Adrenal gland (tissue), 12 donors: Measurements from ENCODE around the gene ACAD9. TPM values are rescaled to one million over a fixed set of nuclear protein-coding genes. Genes with fewer than 3 reads are reported as not detected.

ENCODE experiments used
- DNase-seq, 7 donors: peaks; one replicate each; pipeline ENCODE4 v3.0.0-alpha.2; 2019 to 2020
- H3K27ac ChIP-seq, 5 donors: fragments of 200-600 bp; sonication (generic) in 4 of 5; 1 replicate in 3 of 5; 2 replicates in 2 of 5; pipeline versions ENCODE4 v1.5.1 to v1.8.0; 2016 to 2020; ENCODE audit warnings: mild to moderate bottlenecking in 1 of 5
- H3K27me3 ChIP-seq: fragments of 200-600 bp; 2 replicates; pipeline ENCODE4 v1.8.0; 2021
- H3K36me3 ChIP-seq, 2 donors: fragments of 200-600 bp; replicated peaks in 1 of 2; 1 replicate in 1 of 2; 2 replicates in 1 of 2; pipeline versions ENCODE4 v1.5.1 to v1.8.0; 2018 to 2022
- H3K4me1 ChIP-seq, 2 donors: fragments of 200-600 bp; replicated peaks in 1 of 2; 1 replicate in 1 of 2; 2 replicates in 1 of 2; pipeline versions ENCODE4 v1.5.1 to v1.8.0; 2018 to 2021
- H3K4me3 ChIP-seq, 4 donors: fragments of 200-600 bp; sonication (generic) in 3 of 4; one replicate each; pipeline ENCODE4 v1.5.1; 2016 to 2018
- H3K9me3 ChIP-seq, 3 donors: fragments of 200-600 bp; sonication (generic) in 1 of 3; replicated peaks in 1 of 3; 1 replicate in 2 of 3; 2 replicates in 1 of 3; pipeline versions ENCODE4 v1.5.1 to v1.8.0; 2016 to 2021
- CTCF ChIP-seq, 6 experiments: fragments of 450-650 bp in 4 of 6; fragments of 200-600 bp in 2 of 6; sonication (generic) in 1 of 6; IDR thresholded peaks; 1 replicate in 5 of 6; 2 replicates in 1 of 6; pipeline versions ENCODE4 v1.5.1 to v1.8.0; 2016 to 2021; ENCODE audit warnings: antibody characterized with exemption in 6 of 6, mild to moderate bottlenecking in 2 of 6, moderate library complexity in 1 of 6
- POLR2A ChIP-seq, 2 donors: fragments of 450-650 bp; IDR thresholded peaks; one replicate each; pipeline ENCODE4 v1.6.1; 2017; ENCODE audit warnings: antibody characterized with exemption in 2 of 2, mild to moderate bottlenecking in 2 of 2, moderate library complexity in 1 of 2
- WGBS, 4 donors: extraction: QIAGEN DNeasy Blood & Tissue Kit in 2 of 4; methylation state at CpG; one replicate each; pipeline versions ENCODE4 v1.1.5 to v1.1.7; 2013 to 2017; 5-methylcytosine and 5-hydroxymethylcytosine counted together
- intact Hi-C, 2 donors: fragments of 100-400 bp; cut with DNase I; formaldehyde crosslinking; loops; one replicate each; pipeline versions ENCODE4 v1.14.1 to v1.15.0; 2022 to 2023
- polyA plus RNA-seq, 3 donors: library from polyadenylated mRNA; stranded (reverse); fragments of 200-250 nt in 2 of 3; fragments of 350-450 nt in 1 of 3; fragmentation: Illumina TruSeq in 1 of 3; extraction: RNeasy Lipid Tissue Mini Kit (QIAGEN cat#74804) in 1 of 3; gene quantifications; one replicate each; pipeline ENCODE4 v1.2.3, GENCODE V29; 2013 to 2014
- total RNA-seq, 9 donors: library from RNA; depleted of rRNA in 4 of 9; stranded (reverse); fragments of >200 nt in 4 of 9; fragments of 120-200 nt in 1 of 9; fragmentation: NEBNext Ultra II Directional in 1 of 9; extraction: Animal tissue kit (Norgen Biotek cat#: 25700) in 1 of 9; gene quantifications; one replicate each; pipeline versions ENCODE4 v1.1.0 to v1.2.4, GENCODE V29; 2013 to 2023
- donor health status: healthy with polysubstance abuse.
- donor health status: Bipolar disorder and iron deficiency.
- donor health status: DM: yes; HTN: yes; CAD: no.
- donor health status: DM: no; HTN: no; CAD: no.
- donor health status: DM: no; HTN: no; CAD: no.
- donor health status: DM: yes; HTN: yes; CAD: no.

Gene ACAD9
- total and polyA plus RNA-seq, 12 donors = 39.1 to 68.0 (median 51.6) TPM

GRCh38 chr3:128835096-128835495 is 44.3 kb upstream of the ACAD9 start:
- Histone ChIP-seq H3K27me3 (no peaks in the 10 kb centered on the region), H3K36me3 (no peaks in the 10 kb centered on the region), H3K27ac (no peak overlapping the region), H3K4me3 (no peak overlapping the region), H3K4me1 (no peaks in the 10 kb centered on the region), H3K9me3 (no peaks in the 10 kb centered on the region)
- TF ChIP-seq POLR2A (IDR thresholded peaks at IDR 0.05) = no peak
- no peak for TF ChIP-seq CTCF (IDR thresholded peaks at IDR 0.05)
- WGBS, 4 donors = 85 to 91% (median 88%) methylated on average over 4 of the region's 4 CpGs
- intact Hi-C loops = no loop called here
- DNase-seq = no peak

GRCh38 chr3:128841926-128842920 is 37.2 kb upstream of the ACAD9 start:
- 81 to 91% (median 86%) methylated on average over 9 to 10 of the region's 10 CpGs for WGBS, 4 donors
- Histone ChIP-seq H3K36me3 (no peaks in the 10 kb centered on the region), H3K27me3 (no peaks in the 10 kb centered on the region), H3K4me3 (no peak overlapping the region), H3K9me3 (no peaks in the 10 kb centered on the region), H3K4me1 (peaks cover 7 to 10% of the 10 kb centered on the region in 2 donors), H3K27ac (no peak overlapping the region)
- DNase-seq = no peak
- intact Hi-C loops = no loop called here
- TF ChIP-seq POLR2A (IDR thresholded peaks at IDR 0.05) (no peak), CTCF (IDR thresholded peaks at IDR 0.05) (no peak)

- Histone ChIP-seq H3K36me3 (no peaks in the 10 kb centered on the region), H3K4me3 (no peak overlapping the region), H3K4me1 (peaks cover 7 to 10% of the 10 kb centered on the region in 2 donors), H3K27ac (no peak overlapping the region), H3K27me3 (no peaks in the 10 kb centered on the region), H3K9me3 (no peaks in the 10 kb centered on the region)
- intact Hi-C loops = no loop called here
- no peak for DNase-seq
- WGBS, 4 donors = 73 to 100% (median 95%) methylated on average over 1 to 6 of the region's 6 CpGs
- TF ChIP-seq CTCF (IDR thresholded peaks at IDR 0.05) = no peak
- no peak for TF ChIP-seq POLR2A (IDR thresholded peaks at IDR 0.05)
Measured at GRCh38 chr3:128844502-128844901, 34.9 kb upstream of the ACAD9 start.

- H3K9me3 ChIP-seq = no peaks in the 10 kb centered on the region
- WGBS, 4 donors = 44 to 70% (median 56%) methylated on average over 9 to 14 of the region's 14 CpGs
- H3K4me1 ChIP-seq = peaks cover 7 to 10% of the 10 kb centered on the region in 2 donors
- DNase-seq = no peak
- no peak overlapping the region for H3K27ac ChIP-seq
- peak overlapping the region in 2 of 4 donors; percentile 5 to 46 for H3K4me3 ChIP-seq
- H3K27me3 ChIP-seq = no peaks in the 10 kb centered on the region
- intact Hi-C loops = loop anchor here in 1 of 2 donors (5.0 kb wide), 1 partner anchor 228 kb away; no protein-coding TSS in a partner anchor
- H3K36me3 ChIP-seq = no peaks in the 10 kb centered on the region
- TF ChIP-seq POLR2A (IDR thresholded peaks at IDR 0.05) (no peak), CTCF (IDR thresholded peaks at IDR 0.05) (no peak)
Measured at GRCh38 chr3:128845119-128845777, 34.2 kb upstream of the ACAD9 start.
